ENCODE data around the gene EDDM13. TPM values are rescaled to one million over a fixed set of nuclear protein-coding genes. Genes with fewer than 3 reads are reported as not detected.

EDDM13 gene
- total and polyA plus RNA-seq, 2 of the 13 experiments (the other 11 are each of a cell fraction or from before 2014, with no cell fraction given), result not detected

DNA sequence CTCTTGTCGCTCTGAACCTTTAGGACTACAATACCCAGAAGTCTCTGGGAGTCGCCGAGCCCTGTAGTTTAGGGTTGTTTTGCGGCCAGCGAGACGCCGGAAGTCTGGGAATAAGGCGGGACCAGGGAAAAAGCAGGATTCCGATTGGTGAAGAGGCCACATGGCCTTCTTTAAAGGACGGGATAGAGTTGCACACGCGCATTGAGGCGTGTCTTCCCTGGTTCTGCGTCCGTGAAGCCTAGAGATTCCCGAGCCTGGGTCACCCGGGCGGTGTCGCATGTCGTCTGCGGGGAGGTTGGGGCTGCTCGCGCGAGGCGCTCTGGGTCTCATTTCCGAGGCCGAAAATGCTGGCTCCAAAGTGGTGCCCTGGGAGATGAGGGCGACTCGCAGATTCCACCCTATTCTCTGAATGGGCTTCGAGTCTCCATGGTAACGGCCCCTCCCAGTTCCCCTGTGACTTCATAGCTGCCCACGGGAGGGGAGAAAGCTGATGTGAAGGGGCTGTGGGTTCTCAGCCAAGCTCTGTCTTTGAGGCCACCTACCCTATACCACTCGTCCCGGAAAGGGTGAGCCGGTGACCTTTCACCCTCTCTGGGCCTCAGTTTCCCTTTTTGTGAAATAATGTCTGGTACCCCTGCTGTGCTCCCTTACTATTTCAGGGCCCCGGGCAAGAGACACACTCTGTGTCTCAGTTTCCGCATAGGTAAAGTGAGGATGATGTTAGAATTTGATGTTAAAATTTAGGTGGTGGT lies 42.7 kb downstream of the EDDM13 start (continued):
- TF ChIP-seq, protein P1, sequence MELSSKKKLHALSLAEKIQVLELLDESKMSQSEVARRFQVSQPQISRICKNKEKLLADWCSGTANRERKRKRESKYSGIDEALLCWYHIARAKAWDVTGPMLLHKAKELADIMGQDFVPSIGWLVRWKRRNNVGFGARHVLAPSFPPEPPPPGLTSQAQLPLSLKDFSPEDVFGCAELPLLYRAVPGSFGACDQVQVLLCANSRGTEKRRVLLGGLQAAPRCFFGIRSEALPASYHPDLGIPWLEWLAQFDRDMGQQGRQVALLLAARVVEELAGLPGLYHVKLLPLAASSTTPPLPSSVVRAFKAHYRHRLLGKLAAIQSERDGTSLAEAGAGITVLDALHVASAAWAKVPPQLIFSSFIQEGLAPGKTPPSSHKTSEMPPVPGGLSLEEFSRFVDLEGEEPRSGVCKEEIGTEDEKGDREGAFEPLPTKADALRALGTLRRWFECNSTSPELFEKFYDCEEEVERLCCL (CRISPR knock-in tag; IDR thresholded peaks at IDR 0.05; ENCODE audit: borderline replicate concordance), result no peak
- TF ChIP-seq ZNF460 (CRISPR knock-in tag; IDR thresholded peaks at IDR 0.05; ENCODE audit: borderline replicate concordance) (no peak), ZNF83 (CRISPR knock-in tag; IDR thresholded peaks at IDR 0.05; ENCODE audit: borderline replicate concordance) (no peak), REPIN1 (CRISPR knock-in tag; IDR thresholded peaks at IDR 0.05; ENCODE audit: borderline replicate concordance, low read depth) (peak; percentile 5; the same call in 1 of the 2 replicates), ZFY (CRISPR knock-in tag; IDR thresholded peaks at IDR 0.05) (0 out of 2 replicates have a peak, but pooled peaks have one; percentile 10), GABPA (IDR thresholded peaks at IDR 0.05; ENCODE audit: low read depth, low read length) (peak; percentile 14; the same call in 1 of the 2 replicates), GABPA (CRISPR knock-in tag; IDR thresholded peaks at IDR 0.05; ENCODE audit: low read depth) (peak; percentile 88), ZNF17 (CRISPR knock-in tag; IDR thresholded peaks at IDR 0.05) (no peak), ZNF761 (CRISPR knock-in tag; conservative IDR thresholded peaks at IDR 0.05) (no peak), ZNF891 (CRISPR knock-in tag; IDR thresholded peaks at IDR 0.05) (0 out of 2 replicates have a peak, but pooled peaks have one; percentile 29), ZNF678 (CRISPR knock-in tag; IDR thresholded peaks at IDR 0.05) (0 out of 2 replicates have a peak, but pooled peaks have one; percentile 3), ZFP1 (CRISPR knock-in tag; IDR thresholded peaks at IDR 0.05) (no peak), RORA (CRISPR knock-in tag; IDR thresholded peaks at IDR 0.05) (no peak), TAF1 (CRISPR knock-in tag; IDR thresholded peaks at IDR 0.05) (0 out of 2 replicates have a peak, but pooled peaks have one; percentile 8)
- TF ChIP-seq, protein P2, sequence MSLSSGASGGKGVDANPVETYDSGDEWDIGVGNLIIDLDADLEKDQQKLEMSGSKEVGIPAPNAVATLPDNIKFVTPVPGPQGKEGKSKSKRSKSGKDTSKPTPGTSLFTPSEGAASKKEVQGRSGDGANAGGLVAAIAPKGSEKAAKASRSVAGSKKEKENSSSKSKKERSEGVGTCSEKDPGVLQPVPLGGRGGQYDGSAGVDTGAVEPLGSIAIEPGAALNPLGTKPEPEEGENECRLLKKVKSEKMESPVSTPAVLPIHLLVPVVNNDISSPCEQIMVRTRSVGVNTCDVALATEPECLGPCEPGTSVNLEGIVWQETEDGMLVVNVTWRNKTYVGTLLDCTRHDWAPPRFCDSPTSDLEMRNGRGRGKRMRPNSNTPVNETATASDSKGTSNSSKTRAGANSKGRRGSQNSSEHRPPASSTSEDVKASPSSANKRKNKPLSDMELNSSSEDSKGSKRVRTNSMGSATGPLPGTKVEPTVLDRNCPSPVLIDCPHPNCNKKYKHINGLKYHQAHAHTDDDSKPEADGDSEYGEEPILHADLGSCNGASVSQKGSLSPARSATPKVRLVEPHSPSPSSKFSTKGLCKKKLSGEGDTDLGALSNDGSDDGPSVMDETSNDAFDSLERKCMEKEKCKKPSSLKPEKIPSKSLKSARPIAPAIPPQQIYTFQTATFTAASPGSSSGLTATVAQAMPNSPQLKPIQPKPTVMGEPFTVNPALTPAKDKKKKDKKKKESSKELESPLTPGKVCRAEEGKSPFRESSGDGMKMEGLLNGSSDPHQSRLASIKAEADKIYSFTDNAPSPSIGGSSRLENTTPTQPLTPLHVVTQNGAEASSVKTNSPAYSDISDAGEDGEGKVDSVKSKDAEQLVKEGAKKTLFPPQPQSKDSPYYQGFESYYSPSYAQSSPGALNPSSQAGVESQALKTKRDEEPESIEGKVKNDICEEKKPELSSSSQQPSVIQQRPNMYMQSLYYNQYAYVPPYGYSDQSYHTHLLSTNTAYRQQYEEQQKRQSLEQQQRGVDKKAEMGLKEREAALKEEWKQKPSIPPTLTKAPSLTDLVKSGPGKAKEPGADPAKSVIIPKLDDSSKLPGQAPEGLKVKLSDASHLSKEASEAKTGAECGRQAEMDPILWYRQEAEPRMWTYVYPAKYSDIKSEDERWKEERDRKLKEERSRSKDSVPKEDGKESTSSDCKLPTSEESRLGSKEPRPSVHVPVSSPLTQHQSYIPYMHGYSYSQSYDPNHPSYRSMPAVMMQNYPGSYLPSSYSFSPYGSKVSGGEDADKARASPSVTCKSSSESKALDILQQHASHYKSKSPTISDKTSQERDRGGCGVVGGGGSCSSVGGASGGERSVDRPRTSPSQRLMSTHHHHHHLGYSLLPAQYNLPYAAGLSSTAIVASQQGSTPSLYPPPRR (CRISPR knock-in tag; IDR thresholded peaks at IDR 0.05; ENCODE audit: borderline replicate concordance), result no peak
- TF ChIP-seq, protein P3, sequence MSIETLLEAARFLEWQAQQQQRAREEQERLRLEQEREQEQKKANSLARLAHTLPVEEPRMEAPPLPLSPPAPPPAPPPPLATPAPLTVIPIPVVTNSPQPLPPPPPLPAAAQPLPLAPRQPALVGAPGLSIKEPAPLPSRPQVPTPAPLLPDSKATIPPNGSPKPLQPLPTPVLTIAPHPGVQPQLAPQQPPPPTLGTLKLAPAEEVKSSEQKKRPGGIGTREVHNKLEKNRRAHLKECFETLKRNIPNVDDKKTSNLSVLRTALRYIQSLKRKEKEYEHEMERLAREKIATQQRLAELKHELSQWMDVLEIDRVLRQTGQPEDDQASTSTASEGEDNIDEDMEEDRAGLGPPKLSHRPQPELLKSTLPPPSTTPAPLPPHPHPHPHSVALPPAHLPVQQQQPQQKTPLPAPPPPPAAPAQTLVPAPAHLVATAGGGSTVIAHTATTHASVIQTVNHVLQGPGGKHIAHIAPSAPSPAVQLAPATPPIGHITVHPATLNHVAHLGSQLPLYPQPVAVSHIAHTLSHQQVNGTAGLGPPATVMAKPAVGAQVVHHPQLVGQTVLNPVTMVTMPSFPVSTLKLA (IDR thresholded peaks at IDR 0.05), result peak; percentile 30; the same call in 1 of the 2 replicates
- TF ChIP-seq, protein P4, sequence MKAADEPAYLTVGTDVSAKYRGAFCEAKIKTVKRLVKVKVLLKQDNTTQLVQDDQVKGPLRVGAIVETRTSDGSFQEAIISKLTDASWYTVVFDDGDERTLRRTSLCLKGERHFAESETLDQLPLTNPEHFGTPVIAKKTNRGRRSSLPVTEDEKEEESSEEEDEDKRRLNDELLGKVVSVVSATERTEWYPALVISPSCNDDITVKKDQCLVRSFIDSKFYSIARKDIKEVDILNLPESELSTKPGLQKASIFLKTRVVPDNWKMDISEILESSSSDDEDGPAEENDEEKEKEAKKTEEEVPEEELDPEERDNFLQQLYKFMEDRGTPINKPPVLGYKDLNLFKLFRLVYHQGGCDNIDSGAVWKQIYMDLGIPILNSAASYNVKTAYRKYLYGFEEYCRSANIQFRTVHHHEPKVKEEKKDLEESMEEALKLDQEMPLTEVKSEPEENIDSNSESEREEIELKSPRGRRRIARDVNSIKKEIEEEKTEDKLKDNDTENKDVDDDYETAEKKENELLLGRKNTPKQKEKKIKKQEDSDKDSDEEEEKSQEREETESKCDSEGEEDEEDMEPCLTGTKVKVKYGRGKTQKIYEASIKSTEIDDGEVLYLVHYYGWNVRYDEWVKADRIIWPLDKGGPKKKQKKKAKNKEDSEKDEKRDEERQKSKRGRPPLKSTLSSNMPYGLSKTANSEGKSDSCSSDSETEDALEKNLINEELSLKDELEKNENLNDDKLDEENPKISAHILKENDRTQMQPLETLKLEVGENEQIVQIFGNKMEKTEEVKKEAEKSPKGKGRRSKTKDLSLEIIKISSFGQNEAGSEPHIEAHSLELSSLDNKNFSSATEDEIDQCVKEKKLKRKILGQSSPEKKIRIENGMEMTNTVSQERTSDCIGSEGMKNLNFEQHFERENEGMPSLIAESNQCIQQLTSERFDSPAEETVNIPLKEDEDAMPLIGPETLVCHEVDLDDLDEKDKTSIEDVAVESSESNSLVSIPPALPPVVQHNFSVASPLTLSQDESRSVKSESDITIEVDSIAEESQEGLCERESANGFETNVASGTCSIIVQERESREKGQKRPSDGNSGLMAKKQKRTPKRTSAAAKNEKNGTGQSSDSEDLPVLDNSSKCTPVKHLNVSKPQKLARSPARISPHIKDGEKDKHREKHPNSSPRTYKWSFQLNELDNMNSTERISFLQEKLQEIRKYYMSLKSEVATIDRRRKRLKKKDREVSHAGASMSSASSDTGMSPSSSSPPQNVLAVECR (CRISPR knock-in tag; IDR thresholded peaks at IDR 0.05; ENCODE audit: borderline replicate concordance), result peak; percentile 64
